HCT116 (cell line): ENCODE data around the gene OTOP2. TPM values are rescaled to one million over a fixed set of nuclear protein-coding genes. Genes with fewer than 3 reads are reported as not detected.
A peak's percentile ranks its signal among the peaks of the same experiment; 100 is the strongest.

Experiments used
- ATAC-seq: fragments of 200-7000 bp; cut with Tn5 transposase; 2 replicates; pipeline ENCODE4 v1.9.1; 2020; ENCODE audit warnings: mild to moderate bottlenecking, moderate library complexity
- BruUV-seq: library from RNA; stranded (reverse); fragments of 400-500 nt; replicated peaks from 2 replicates; lab custom pipeline; 2021; lab: Mats Ljungman, UMichigan
- CTCF ChIA-PET: fragments of 300-600 bp; sonication (Branson Sonifier 250); formaldehyde crosslinking; loops from one replicate; lab custom pipeline; 2021; ENCODE audit warnings: antibody characterized with exemption; lab: Charles Lee
- POLR2A ChIA-PET: fragments of 300-600, 350-600 bp; sonication (Branson Sonifier 250); formaldehyde crosslinking; loops from one replicate; lab custom pipeline; 2021; ENCODE audit warnings: antibody characterized with exemption; lab: Charles Lee
- RAD21 ChIA-PET, 2 experiments: fragments of 300-600 bp; sonication (Branson Sonifier 250); formaldehyde crosslinking; loops; one replicate each; lab custom pipeline; 2023; ENCODE audit warnings: low total read pairs in 2 of 2; ENCODE audit not compliant: uncharacterized antibody in 2 of 2, unreplicated experiment in 2 of 2, low non-redundant PET in 1 of 2; lab: Charles Lee
- DNase-seq: peaks from one replicate; pipeline ENCODE4 v3.0.0-alpha.2; 2010; ENCODE audit warnings: low read depth, low spot score
- H2AFZ ChIP-seq: fragments of 200-600 bp; shearing (Covaris generic), sonication (generic); 2 replicates; pipeline ENCODE4 v1.6.1; 2017; ENCODE audit warnings: low read depth, mixed run types, mixed read lengths, antibody characterized with exemption, low read length; ENCODE audit not compliant: poor library complexity, severe bottlenecking
- H3K27ac ChIP-seq: 2 replicates; pipeline ENCODE4 v1.5.1; 2012; ENCODE audit warnings: low read depth, low read length
- H3K27me3 ChIP-seq: fragments of 200-600 bp; sonication (generic); 2 replicates; pipeline ENCODE4 v1.6.1; 2016; ENCODE audit warnings: mixed run types, low read length, mixed read lengths; ENCODE audit not compliant: insufficient read depth
- H3K36me3 ChIP-seq, 2 experiments: fragments of 200-500 bp in 1 of 2; fragments of 200-600 bp in 1 of 2; sonication (Bioruptor generic) in 1 of 2; sonication (generic) in 1 of 2; 2 replicates each; pipeline versions ENCODE4 v1.5.1 to v1.6.1; 2014 to 2016; ENCODE audit warnings: low read length in 2 of 2, inconsistent platforms in 1 of 2, mixed read lengths in 1 of 2, mixed run types in 1 of 2; ENCODE audit not compliant: insufficient read depth in 2 of 2, control insufficient read depth in 1 of 2
- H3K4me1 ChIP-seq, 2 experiments: fragments of 200-600 bp in 1 of 2; sonication (generic) in 1 of 2; 2 replicates each; pipeline versions ENCODE4 v1.5.1 to v1.6.1; 2012 to 2017; ENCODE audit warnings: low read length in 2 of 2, inconsistent platforms in 1 of 2, mild to moderate bottlenecking in 1 of 2, mixed read lengths in 1 of 2, mixed run types in 1 of 2, moderate library complexity in 1 of 2; ENCODE audit not compliant: insufficient read depth in 2 of 2, control insufficient read depth in 1 of 2
- H3K4me2 ChIP-seq: fragments of 200-600 bp; sonication (generic); 2 replicates; pipeline ENCODE4 v1.6.1; 2017; ENCODE audit warnings: mixed run types, low read length, mixed read lengths
- H3K4me3 ChIP-seq, 2 experiments: fragments of 200-600 bp in 1 of 2; sonication (generic) in 1 of 2; replicated peaks in 1 of 2; 2 replicates each; pipeline ENCODE4 v1.5.1; 2011 to 2016; ENCODE audit warnings: low read length in 2 of 2, control low read depth in 1 of 2, low read depth in 1 of 2, mild to moderate bottlenecking in 1 of 2, mixed read lengths in 1 of 2, mixed run types in 1 of 2
- H3K79me2 ChIP-seq: fragments of 200-600 bp; sonication (generic); 2 replicates; pipeline ENCODE4 v1.6.1; 2017; ENCODE audit warnings: mild to moderate bottlenecking, mixed run types, low read length, moderate library complexity, mixed read lengths; ENCODE audit not compliant: insufficient read depth
- H3K9ac ChIP-seq: fragments of 200-600 bp; sonication (generic); 2 replicates; pipeline ENCODE4 v1.6.1; 2016; ENCODE audit warnings: low read length, mixed read lengths
- H3K9me2 ChIP-seq: fragments of 200-600 bp; sonication (generic), shearing (Covaris generic); 2 replicates; pipeline ENCODE4 v1.6.1; 2017; ENCODE audit warnings: mixed run types, mild to moderate bottlenecking, moderate library complexity; ENCODE audit not compliant: insufficient read depth
- H3K9me3 ChIP-seq, 2 experiments: fragments of 200-500 bp in 1 of 2; fragments of 200-600 bp in 1 of 2; sonication (Bioruptor generic) in 1 of 2; sonication (generic) in 1 of 2; 2 replicates each; pipeline ENCODE4 v1.6.1; 2014 to 2017; ENCODE audit warnings: low read length in 2 of 2, mixed read lengths in 2 of 2, inconsistent platforms in 1 of 2, low read depth in 1 of 2, mild to moderate bottlenecking in 1 of 2, mixed run types in 1 of 2, moderate library complexity in 1 of 2; ENCODE audit not compliant: control insufficient read depth in 1 of 2, insufficient read depth in 1 of 2
- H4K20me1 ChIP-seq: fragments of 200-600 bp; sonication (generic), shearing (Covaris generic); 2 replicates; pipeline ENCODE4 v1.6.1; 2017; ENCODE audit warnings: mixed run types, mild to moderate bottlenecking, moderate library complexity; ENCODE audit not compliant: insufficient read depth
- CBX3 ChIP-seq: IDR thresholded peaks from 2 replicates; pipeline ENCODE4 v1.6.1; 2012; ENCODE audit warnings: low read depth
- CEBPB ChIP-seq: IDR thresholded peaks from 2 replicates; pipeline ENCODE4 v1.6.1; 2012; ENCODE audit warnings: low read depth
- ELF1 ChIP-seq: IDR thresholded peaks from 2 replicates; pipeline ENCODE4 v1.6.1; 2012; ENCODE audit warnings: low read depth, borderline replicate concordance
- EZH2 ChIP-seq: fragments of 200-600 bp; sonication (generic); IDR thresholded peaks from 2 replicates; pipeline ENCODE4 v1.6.1; 2017; ENCODE audit warnings: antibody characterized with exemption, mixed run types
- EZH2phosphoT487 ChIP-seq: fragments of 200-600 bp; IDR thresholded peaks from 2 replicates; pipeline ENCODE4 v1.6.1; 2018; ENCODE audit warnings: antibody characterized with exemption, borderline replicate concordance
- JUND ChIP-seq: IDR thresholded peaks from 2 replicates; pipeline ENCODE4 v1.6.1; 2012
- POLR2A ChIP-seq: IDR thresholded peaks from 2 replicates; pipeline ENCODE4 v1.7.0; 2011; ENCODE audit warnings: borderline replicate concordance; ENCODE audit not compliant: insufficient read depth, insufficient read length; ENCODE audit errors: extremely low read depth
- RAD21 ChIP-seq: IDR thresholded peaks from 2 replicates; pipeline ENCODE4 v1.6.1; 2012; ENCODE audit warnings: low read depth, mild to moderate bottlenecking
- SP1 ChIP-seq: IDR thresholded peaks from 2 replicates; pipeline ENCODE4 v1.6.1; 2012; ENCODE audit warnings: low read depth
- SRF ChIP-seq: IDR thresholded peaks from 2 replicates; pipeline ENCODE4 v1.6.1; 2012; ENCODE audit warnings: low read depth
- TCF7L2 ChIP-seq: IDR thresholded peaks from 2 replicates; pipeline ENCODE4 v1.7.0; 2011; ENCODE audit warnings: borderline replicate concordance, inconsistent platforms; ENCODE audit not compliant: insufficient read depth, insufficient read length; ENCODE audit errors: extremely low read depth
- YY1 ChIP-seq: IDR thresholded peaks from 2 replicates; pipeline ENCODE4 v1.6.1; 2011; ENCODE audit warnings: low read length, low read depth, moderate library complexity, mild to moderate bottlenecking; ENCODE audit not compliant: insufficient replicate concordance; ENCODE audit errors: extremely low read depth
- ZFX ChIP-seq: fragments of 450-650 bp; IDR thresholded peaks from 2 replicates; pipeline ENCODE4 v1.6.1; 2017
- intact Hi-C: fragments of 100-400 bp; cut with micrococcal nuclease; formaldehyde crosslinking; loops from 2 replicates; pipeline ENCODE4 v1.10.0; 2022
- total RNA-seq: library from RNA; stranded (reverse); gene quantifications from one replicate; pipeline ENCODE4 v1.2.1, GENCODE V29; 2021; ENCODE audit not compliant: unreplicated experiment
- TF ChIP-seq, protein P1 (sequence below): IDR thresholded peaks from 2 replicates; pipeline ENCODE4 v1.6.1; 2011; ENCODE audit warnings: mild to moderate bottlenecking, low read length, moderate library complexity; ENCODE audit not compliant: insufficient replicate concordance; ENCODE audit errors: extremely low read depth

Gene OTOP2
- total RNA-seq, 1 experiment from 2014 or later, result not detected

GRCh38 chr17:74916851-74917199 is 7.2 kb upstream of the OTOP2 start:
- TF ChIP-seq EZH2phosphoT487 (no peak), SRF (no peak), JUND (no peak), ZFX (no peak), CBX3 (no peak), TCF7L2 (no peak), CEBPB (no peak), RAD21 (no peak), EZH2 (no peak), POLR2A (no peak), ELF1 (no peak), YY1 (no peak), SP1 (no peak)
- TF ChIP-seq, protein P1, sequence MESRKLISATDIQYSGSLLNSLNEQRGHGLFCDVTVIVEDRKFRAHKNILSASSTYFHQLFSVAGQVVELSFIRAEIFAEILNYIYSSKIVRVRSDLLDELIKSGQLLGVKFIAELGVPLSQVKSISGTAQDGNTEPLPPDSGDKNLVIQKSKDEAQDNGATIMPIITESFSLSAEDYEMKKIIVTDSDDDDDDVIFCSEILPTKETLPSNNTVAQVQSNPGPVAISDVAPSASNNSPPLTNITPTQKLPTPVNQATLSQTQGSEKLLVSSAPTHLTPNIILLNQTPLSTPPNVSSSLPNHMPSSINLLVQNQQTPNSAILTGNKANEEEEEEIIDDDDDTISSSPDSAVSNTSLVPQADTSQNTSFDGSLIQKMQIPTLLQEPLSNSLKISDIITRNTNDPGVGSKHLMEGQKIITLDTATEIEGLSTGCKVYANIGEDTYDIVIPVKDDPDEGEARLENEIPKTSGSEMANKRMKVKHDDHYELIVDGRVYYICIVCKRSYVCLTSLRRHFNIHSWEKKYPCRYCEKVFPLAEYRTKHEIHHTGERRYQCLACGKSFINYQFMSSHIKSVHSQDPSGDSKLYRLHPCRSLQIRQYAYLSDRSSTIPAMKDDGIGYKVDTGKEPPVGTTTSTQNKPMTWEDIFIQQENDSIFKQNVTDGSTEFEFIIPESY, result no peak
- H3K4me3 ChIP-seq, result no peak overlapping the region
- H3K9me3 ChIP-seq, result no peaks in the 10 kb centered on the region
- no peaks in the 10 kb centered on the region for H3K79me2 ChIP-seq
- H2AFZ ChIP-seq, result no peak overlapping the region
- H3K27me3 ChIP-seq, result no peaks in the 10 kb centered on the region
- H4K20me1 ChIP-seq, result no peaks in the 10 kb centered on the region
- DNase-seq (no peak), ATAC-seq (no peak)
- H3K36me3 ChIP-seq, result peaks cover 0 to 2% of the 10 kb centered on the region in 2 experiments; a peak in 1 of 4 replicates
- CTCF ChIA-PET, result no interaction called here
- peak overlapping the region; percentile 25; the same call in 1 of the 2 replicates for H3K27ac ChIP-seq
- no TSS peak for BruUV-seq
- peaks cover 10 to 14% of the 10 kb centered on the region in 2 experiments; a peak in 3 of 4 replicates for H3K4me1 ChIP-seq
- POLR2A ChIA-PET, result no interaction called here
- intact Hi-C loops, result no loop called here
- no peak overlapping the region for H3K9ac ChIP-seq
- RAD21 ChIA-PET, result no interaction called here
- H3K4me2 ChIP-seq, result no peak overlapping the region
- H3K9me2 ChIP-seq, result no peaks in the 10 kb centered on the region
